GM18870 (cell line): ENCODE measurements around the gene C17orf67.

ENCODE experiments used
- ATAC-seq: cut with Tn5 transposase; IDR thresholded peaks from one replicate; pipeline ENCODE4 v1.9.1; 2021; ENCODE audit warnings: moderate library complexity; ENCODE audit not compliant: unreplicated experiment

C17orf67 gene

DNA sequence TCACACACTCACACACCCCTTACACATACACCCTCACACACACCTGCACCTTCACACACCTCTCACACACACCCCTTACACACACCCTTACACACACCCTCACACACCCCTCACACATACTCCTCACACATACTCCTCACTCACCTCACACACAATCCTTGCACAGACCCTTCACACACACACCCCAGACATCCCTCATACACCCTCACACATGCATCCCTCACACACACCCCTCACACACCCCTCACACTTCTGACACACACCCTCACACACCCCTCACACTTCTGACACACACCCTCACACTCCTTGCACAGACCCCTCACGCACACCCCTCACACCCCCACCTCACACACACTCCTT, 23.9 kb downstream of the C17orf67 start:
- ATAC-seq, result no peak

DNA sequence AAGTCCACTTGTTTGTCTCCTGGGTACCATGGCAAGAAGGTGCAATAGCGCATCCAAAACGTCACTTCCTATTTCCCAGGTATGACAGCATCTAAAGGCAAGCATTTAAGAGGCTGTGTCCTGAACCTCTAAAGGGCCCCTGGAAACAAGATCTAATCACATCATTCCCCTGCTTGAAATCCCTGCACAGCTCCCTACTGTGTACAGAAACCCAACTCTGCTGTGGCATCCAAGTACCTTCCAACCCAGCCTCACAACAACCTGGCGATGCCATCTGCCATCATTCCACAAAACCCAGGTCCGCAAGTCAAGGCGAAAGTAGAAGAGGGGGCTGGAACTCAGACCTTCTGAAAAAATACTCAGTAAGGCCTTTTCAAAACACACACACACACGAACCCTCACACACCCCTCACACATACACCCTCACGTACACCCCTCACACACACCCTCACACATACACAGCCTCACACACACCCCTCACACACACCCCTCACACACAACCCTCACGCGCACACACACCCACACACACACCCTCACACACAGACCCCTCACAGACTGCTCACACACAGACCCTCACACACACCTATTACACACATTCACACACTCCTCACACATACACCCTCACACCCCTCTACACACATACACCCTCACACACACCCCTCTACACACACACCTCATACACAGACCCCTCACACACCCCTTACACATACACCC, 24.5 kb downstream of the C17orf67 start:
- ATAC-seq, result no peak

DNA sequence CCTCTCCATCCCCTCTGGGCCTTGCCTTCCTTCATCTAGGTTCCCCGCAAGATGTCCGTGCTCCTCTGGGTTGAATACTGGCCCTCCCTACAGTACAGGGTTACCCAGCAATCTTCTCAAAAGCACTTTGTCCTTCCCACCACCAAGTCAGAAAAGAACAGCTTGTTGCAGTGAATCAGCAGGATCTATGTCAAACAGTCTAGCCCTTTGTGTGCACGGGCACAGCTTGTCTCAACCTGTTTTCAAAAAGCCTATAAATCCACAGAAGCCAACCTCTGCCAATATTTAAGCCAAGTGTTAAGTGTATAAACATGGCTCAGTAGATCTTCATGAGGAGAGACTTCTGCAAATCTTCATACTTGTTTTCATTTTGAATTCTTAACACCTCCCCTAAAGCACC, 25.2 kb downstream of the C17orf67 start:
- no peak for ATAC-seq

GRCh38 chr17:56807723-56808122, 26.0 kb downstream of the C17orf67 start:
- no peak for ATAC-seq

GRCh38 chr17:56806949-56807348, 26.8 kb downstream of the C17orf67 start:
- ATAC-seq, result no peak

GRCh38 chr17:56804454-56804853, 29.3 kb downstream of the C17orf67 start:
- ATAC-seq, result no peak

- no peak for ATAC-seq
Observed at GRCh38 chr17:56803071-56803470, 30.6 kb downstream of the C17orf67 start.

DNA sequence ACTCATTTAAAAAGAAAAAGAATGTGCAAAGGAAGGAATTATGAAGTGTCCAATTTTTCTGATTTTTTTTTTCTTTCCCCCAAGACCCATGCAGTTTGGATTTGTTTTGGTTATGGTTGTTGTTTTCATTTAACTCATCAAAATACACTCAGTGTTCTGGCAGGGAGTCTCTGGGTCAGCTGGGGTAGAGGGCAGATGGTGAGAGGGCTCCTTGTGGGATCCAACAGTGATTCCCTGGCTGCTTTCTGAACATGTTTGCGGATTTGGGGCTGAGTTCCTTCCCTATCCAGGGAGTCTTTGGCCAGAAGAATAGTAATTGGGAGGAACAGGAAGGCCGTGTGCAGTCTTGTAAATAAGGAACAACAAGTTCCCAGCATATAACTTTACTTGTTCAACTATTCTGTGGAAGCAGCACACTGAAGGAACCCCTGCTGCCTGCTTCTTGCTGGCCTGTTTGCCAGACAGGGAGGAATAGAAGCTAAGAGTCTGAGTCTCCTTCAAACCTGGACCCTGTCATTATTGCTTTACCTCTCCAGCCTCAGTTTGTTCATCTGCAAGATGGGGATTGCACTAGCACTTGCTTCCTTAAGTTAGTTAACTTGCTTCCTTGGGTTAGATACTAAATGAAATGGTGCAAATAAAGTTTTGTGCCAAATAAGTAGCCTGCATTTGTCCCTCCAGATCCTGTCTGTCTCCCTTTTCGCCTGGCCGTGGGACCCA, 32.1 kb downstream of the C17orf67 start:
- no peak for ATAC-seq

- ATAC-seq, result no peak
Observed at GRCh38 chr17:56798916-56799315, 34.8 kb downstream of the C17orf67 start.

DNA sequence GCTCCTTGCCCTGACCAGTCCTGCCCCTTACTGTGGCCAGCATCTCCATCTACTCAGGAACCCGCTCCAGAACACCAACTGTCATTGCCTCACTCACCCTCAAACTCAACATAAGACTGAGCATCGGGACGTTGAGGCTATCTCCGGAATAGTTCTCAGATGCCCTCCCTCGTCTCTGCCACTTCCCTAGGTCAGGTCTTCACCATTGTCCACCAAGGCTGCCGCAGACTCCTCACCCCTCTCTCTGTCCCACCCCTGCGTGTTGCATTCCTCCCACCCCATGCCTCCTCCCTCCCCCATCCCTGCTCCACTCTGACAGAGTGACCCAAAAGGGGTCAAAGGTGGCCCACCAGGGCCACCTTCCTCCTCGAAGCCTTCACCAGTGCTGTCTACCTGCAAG, 37.2 kb downstream of the C17orf67 start:
- ATAC-seq, result no peak

DNA sequence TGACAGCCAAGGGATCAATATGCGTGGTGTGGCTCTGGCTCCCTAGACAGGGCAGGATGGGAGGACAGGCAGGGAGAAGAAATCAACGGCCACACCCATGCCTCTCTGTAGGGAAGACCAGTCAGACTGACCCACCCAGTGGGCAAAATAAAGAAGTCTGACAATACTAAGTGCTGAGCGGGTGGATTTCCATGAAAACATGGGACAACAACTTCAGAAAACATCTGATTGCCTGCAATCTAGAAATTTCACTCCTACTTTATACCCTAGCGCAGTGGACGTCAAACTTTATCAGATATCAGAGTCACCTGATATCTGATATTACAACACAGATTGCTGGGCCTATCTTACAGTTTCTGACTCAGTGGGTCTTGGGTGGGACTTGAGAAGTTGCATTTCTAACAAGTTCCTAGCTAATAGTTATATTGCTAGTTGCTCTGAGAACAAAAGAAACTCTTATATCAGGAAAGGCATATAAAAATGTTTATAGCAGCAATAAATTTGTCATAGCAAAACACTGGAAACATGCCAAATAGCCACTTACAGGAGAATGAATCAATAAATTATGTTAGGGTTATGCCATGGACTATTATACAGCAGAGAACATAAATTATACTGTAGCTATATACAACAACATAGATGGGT, 38.4 kb downstream of the C17orf67 start:
- no peak for ATAC-seq

- no peak for ATAC-seq
Observed at GRCh38 chr17:56793957-56794356, 39.8 kb downstream of the C17orf67 start.

- ATAC-seq, result no peak
Observed at GRCh38 chr17:56793531-56793930, 40.2 kb downstream of the C17orf67 start.

DNA sequence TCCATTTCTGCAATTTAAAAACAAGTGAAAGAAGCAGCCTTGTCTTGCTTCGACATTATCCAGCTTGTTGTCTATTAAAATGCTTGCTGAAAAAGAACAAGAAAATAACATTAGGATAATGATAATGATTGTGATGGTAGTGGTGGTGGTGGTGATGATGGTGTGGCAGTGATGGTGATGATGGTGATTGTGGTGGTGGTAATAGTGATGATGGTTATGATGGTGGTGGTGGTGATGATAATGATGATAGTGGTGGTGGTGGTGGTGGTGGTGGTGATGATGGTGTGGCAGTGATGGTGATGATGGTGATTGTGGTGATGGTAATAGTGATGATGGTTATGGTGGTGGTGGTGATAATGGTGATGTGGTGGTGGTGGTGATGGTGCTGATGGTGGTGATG, 41.5 kb downstream of the C17orf67 start:
- no peak for ATAC-seq

GRCh38 chr17:56786989-56787482, 46.7 kb downstream of the C17orf67 start:
- peak; percentile 90 for ATAC-seq

GRCh38 chr17:56785997-56786680, 47.6 kb downstream of the C17orf67 start:
- no peak for ATAC-seq

- no peak for ATAC-seq
Observed at GRCh38 chr17:56785405-56785804, 48.3 kb downstream of the C17orf67 start.

DNA sequence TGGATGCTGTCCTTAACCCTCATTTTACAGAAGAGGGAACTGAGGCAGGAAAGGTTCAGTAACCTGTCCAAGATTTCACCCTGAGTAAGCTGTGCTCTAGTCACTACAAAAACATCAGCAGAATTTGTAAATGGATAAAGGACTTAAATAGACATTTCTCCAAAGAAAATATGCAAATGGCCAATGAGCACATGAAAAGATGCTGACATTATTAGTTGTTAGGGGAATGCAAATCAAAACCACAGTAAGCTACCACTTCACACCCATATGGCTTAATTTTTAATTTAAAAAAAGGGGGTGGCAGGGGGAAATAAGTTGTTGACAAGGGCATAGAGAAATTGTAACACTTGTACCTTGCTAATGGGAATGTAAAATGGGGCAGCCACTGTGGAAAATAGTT, 51.4 kb downstream of the C17orf67 start:
- no peak for ATAC-seq

- ATAC-seq, result no peak
Observed at GRCh38 chr17:56781906-56782305, 51.8 kb downstream of the C17orf67 start.

- ATAC-seq, result peak; percentile 63
Observed at GRCh38 chr17:56779898-56780777, 53.6 kb downstream of the C17orf67 start.
